Posterior cingulate gyrus (tissue), 11 donors: ENCODE data around the gene TKFC.

Source experiments
- DNase-seq, 10 donors: peaks; one replicate each; pipeline versions ENCODE4 v3.0.0 to v3.0.0-alpha.2; 2020 to 2021; ENCODE audit warnings: mixed read lengths in 3 of 10
- intact Hi-C: fragments of 100-400 bp; cut with DNase I; formaldehyde crosslinking; loops from one replicate; pipeline ENCODE4 v1.15.1; 2023

Gene TKFC

DNA sequence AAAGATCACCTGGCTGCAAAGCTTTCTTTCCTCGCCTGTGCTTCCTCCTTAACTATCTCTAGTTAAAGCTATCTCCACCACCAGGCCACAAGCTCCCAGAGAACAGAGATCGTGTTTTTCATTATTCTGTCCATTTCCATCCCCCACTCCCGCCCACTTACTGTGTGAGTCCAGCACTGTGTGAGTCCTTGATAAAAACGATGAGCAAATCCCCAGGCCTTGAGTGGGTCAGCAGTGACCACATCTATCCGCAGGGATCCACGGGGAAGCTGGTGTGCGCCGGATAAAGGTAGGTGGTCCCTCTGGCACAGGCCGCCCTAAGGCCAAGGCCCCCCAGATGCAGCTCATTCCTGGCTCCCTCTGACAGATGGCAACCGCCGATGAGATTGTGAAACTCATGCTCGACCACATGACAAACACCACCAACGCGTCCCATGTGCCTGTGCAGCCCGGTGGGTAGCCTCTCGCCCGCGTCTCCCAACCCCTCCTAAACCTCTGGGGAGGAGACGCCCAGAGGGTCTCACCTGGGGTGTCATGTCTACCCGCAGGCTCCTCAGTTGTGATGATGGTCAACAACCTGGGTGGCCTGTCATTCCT, 9.3 kb downstream of the TKFC start:
- no peak for DNase-seq
- intact Hi-C loops, result no loop called here

DNA sequence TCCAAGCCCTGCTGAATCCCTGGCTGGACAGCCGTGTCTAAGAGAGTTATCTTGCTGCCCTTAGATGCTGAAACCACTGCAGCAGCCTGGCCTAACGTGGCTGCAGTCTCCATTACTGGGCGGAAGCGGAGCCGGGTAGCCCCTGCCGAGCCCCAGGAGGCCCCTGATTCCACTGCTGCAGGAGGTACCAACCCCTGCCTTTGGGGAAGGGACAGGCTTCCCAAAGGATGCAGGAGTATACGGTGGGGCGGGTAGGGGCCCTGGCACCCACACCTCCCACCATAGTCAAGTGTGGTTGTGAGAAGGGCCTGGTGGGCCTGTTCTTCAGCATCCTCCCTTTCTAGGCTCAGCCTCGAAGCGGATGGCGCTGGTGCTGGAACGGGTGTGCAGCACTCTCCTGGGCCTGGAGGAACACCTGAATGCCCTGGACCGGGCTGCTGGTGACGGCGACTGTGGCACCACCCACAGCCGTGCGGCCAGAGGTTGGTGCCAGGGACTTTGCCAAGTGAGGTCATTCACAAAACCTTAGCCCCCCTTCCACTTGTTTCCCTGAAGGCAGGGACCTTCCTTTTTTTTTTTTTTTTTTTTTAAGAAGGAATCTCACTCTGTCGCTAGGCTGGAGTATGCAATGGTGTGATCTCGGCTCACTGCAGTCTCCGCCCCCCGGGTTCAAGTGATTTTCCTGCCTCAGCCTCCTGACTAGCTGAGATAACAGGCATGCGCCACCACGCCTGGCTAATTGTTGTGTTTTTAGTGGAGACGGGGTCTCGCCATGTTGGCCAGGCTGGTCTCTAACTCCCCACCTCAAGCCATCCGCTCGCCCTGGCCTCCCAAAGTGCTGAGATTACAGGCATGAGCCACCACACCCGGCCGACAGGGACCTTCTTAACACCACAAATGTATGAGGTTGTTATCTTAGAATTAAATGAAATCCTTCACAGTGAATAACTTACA, 11.0 kb downstream of the TKFC start:
- no peak for DNase-seq
- intact Hi-C loops, result no loop called here

DNA sequence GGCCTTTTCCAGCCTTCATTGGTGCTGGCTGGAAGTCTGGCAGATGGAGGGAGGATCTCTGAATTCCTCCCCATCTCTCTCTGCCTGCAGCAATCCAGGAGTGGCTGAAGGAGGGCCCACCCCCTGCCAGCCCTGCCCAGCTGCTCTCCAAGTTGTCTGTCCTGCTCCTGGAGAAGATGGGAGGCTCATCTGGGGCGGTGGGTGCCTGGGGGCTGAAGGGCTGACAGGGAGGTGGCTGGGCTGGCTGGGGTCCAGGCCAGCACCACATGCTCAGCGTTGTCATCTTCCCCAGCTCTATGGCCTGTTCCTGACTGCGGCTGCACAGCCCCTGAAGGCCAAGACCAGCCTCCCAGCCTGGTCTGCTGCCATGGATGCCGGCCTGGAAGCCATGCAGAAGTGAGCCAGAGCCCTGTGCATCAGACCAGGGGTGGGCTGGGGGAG, 12.2 kb downstream of the TKFC start:
- DNase-seq, result peak in 2 of 10 donors; percentile 11 to 90
- intact Hi-C loops, result no loop called here

DNA sequence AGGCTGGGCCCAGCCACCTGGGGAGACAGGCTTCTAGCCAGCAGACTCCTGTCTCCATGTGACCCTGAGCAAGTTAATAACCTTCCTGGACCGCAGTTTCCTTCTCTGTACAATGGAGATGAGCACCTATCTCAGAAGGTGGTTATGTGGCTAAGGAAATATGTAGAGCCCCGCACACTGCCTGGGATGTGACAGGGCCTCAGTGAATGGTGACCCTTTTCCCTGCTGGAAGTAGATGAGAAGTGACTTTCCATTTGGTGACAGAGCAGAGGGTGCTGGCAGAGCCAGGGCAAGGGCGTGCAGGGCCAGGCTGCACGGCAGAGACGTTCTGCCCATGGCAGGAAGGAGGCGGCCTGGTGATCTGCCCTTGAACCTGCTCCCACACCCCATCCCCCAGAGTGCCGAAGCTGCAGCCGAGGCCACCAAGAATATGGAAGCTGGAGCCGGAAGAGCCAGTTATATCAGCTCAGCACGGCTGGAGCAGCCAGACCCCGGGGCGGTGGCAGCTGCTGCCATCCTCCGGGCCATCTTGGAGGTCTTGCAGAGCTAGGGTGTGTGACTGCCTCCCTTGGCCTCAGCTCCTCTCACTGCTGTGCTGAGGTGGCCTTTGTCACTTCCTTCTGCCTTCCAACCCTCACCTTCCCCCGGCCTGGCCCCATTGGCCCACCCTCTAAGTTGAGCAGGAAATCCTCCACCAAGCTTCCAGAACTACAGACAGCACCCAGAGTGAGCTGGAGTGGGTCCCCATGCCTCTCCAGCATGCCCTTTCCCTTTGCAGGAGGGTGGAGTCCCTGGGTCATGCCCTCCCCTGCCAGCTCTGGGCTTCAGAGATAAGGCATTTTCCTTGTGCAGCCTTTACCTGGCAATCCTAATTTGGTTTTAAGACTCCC, 13.2 kb downstream of the TKFC start:
- intact Hi-C loops, result no loop called here
- DNase-seq, result no peak

DNA sequence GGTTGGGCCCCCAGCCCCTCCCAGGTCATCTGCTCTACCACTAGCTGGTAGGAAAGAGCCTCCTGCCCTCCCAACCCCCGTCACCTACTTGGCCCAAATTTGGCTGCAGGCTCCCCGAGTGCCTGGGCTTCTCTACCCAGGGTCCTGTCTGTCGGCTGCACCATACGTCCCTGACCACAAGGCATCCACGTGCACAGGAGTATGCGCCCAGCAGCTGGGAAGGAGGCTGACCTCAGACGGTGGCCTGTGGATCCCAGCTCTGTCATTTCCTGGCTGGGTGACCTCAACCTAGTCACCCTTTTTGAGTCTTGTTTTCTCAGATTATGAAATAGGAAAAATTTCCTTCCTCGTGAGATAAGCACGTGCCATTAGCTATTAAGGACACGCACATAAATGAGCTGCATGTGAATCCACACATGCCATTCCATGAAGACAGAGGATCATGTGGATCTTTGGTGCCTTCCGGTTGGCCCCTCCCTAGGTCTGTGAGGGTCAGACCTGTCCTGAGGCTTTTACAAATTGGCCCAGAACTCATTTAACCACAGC, 15.0 kb downstream of the TKFC start:
- intact Hi-C loops, result no loop called here
- peak in 1 of 10 donors; percentile 56 for DNase-seq

DNA sequence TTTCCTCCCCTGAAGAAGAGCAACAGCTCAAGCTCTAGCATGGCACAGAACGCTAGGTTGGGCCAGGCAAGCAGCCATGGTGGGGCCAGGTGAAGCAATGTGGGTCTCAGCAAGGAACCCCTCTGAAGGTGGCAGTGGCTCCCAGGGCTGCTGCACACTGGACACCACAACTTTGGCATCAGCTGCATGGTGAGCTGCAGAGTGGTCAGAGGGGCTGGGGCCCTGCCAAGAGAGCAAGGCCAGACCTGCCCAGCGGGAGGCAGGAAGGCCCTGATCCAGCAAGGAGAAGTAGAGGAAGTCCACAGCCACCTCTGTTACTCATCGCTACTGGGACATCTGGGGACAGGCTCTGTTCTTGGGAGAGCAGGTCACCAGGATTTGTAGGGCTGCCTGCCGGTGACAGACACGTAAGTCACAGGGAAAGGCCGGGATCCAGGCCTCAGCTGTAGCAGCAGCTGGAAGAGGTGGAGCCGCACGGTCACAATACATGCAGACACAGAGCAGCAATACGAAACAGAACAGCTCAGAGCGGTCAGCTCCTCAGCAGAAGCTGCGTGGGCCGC, 16.2 kb downstream of the TKFC start:
- intact Hi-C loops, result no loop called here
- peak in 1 of 10 donors; percentile 29 for DNase-seq

DNA sequence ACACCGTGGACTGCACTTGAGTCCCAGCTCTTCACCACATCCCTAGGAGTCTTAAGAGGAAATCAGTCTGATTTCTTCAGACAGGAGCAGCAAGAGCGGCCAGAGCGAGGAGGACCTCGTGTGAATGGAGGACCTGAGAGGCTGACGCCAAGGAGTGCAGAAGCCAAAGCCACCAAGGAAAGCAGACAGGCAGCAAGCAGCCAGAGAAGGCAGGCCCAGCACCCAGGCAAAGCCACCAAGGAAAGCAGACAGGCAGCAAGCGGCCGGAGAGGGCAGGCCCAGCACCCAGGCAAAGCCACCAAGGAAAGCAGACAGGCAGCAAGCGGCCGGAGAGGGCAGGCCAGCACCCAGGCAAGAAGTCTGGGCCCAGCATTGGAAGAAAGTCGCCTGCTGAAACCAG, 16.9 kb downstream of the TKFC start:
- intact Hi-C loops, result no loop called here

DNA sequence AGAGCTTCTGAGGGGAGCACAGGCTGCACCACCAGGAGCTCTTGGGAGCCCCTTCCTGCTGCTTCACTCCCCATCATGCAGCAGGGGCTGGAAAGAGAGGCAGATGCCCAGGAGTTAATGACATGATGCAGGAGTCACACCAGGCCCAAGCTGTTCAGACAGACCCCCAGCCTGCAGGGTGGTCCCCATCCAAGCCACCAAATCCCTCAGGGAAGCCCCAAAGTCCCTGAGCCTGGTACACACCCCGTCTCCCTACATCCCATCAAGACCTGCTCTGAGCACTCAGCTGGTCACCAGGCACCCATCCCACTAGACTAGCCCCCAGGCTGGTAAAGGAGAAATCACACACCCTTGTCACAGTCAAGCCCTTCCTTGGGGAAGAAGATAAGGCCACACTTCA, 17.3 kb downstream of the TKFC start:
- intact Hi-C loops, result no loop called here
- DNase-seq, result peak in 1 of 10 donors; percentile 52

More for the DNA sequence above, 16.9 kb downstream of the TKFC start:
- DNase-seq, result no peak

DNA sequence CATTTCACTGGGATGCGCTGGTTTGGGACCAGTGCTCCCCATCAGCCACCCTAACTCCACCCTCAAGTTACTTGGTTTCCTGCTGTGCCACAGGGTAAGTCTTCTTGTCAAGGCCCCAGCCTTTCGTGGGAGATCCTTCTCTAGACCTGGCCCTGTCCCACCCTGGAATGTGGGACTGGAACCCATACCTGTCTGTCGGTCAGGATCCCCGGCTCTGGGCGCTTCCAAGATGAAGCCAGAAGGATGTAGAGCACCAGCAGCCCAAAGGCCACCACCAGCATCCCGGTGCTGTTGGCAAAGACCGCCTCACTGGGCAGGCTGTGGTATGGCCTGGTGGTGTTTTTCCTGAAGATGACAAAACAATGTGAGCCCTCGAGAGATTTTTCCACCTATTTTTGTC, 17.8 kb downstream of the TKFC start:
- intact Hi-C loops, result no loop called here

DNA sequence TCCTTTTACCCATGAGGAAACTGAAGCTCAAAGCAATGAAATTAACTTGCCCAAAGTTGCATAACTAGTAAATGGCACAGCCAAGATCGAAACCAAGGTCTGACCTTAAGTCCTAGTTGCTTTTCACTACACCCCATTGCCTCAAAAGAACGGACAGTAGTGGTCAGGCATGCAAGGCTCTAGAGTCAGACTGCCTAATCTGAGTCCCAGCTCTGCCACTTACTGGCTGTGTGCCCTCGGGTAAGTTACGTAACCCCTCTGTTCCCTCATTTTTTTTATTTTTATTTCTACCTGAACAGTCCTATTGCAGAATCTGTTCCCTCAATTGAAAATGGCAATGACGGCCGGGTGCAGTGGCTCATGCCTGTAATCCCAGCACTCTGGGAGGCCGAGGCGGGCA, 19.0 kb downstream of the TKFC start:
- intact Hi-C loops, result no loop called here
- no peak for DNase-seq

More for the DNA sequence above, 17.8 kb downstream of the TKFC start:
- DNase-seq, result peak in 1 of 10 donors; percentile 26

DNA sequence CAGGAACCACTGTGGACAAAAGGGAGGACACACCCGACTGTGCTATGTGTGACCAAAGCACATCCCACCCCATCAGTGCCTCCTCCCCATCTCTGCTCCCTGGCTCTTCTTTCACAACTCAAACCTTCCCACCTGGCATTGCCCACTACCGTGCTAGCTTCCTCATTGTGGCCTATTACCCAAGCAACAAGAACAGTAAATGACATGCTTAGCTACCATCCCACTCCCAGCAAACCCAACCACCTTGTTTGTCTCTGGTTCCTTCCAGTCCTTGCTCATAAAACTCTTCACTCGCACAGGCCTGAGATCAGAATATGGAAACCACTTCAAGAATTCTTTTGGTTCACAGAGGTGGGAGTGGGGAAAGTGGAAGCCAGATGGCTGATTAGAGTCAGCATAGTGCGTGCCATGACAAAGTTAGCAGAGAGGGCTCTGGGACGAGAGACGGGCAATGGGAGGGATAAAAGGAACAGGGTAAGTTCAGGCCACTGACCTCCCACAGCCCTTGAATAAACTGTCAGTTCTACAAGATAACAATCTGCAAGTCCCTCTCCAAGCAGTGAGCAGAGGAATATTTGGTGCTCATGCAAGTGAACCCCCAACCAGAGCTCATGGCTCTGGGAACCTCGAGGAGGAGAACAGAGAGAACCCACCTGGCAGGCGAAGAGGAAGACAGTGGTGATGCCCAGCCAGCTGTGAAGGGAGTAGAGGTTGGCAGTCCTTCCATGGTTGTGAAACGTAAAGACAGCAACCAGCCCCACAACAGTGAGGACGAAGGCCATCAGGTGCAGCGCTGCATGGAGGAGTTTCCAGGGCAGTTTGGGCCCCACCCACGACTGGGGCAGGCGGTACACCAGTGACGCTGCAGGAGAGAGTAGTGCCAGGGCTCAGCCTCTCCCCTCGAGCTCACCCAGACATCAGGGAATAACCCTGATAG, 20.4 kb downstream of the TKFC start:
- peak in 1 of 10 donors; percentile 38 for DNase-seq
- intact Hi-C loops, result no loop called here

DNA sequence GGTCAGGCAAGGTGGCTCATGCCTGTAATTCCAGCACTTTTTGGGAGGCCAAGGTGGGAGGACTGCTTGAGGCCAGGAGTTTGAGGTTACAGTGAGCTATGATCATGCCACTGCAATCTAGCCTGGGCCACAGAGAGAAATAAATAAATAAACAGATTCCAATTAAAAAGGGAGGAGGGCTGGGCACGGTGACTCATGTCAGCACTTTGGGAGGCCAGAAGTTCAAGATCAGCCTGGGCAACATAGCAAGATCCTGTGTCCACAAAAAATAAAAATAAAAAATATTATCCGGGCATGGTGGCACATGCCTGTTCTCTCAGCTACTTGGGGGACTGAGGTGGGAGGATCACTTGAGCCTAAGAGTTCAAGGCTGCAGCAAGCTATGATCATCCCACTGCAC, 21.2 kb downstream of the TKFC start:
- peak in 1 of 10 donors; percentile 3 for DNase-seq
- intact Hi-C loops, result no loop called here

DNA sequence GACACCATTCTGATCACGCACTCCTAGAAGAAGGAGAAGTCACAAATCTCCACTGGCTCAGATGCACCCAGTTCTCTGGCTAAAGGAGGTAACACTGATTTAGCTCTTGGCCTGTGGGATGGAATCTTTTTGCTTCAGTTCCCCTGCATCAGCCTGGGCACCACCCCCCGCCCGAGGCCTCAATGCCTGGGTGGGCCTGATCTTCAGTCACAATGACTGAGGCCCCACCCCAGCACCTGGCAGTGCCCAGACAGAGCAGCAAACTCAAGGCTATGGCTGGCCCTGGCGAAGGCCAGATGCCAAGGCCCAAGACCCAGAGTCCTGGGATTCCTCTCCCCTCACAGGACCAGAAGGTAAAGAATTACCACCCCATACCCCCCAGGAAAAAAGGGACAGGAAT, 23.7 kb downstream of the TKFC start:
- intact Hi-C loops, result no loop called here
- peak in 2 of 10 donors; percentile 18 to 67 for DNase-seq

DNA sequence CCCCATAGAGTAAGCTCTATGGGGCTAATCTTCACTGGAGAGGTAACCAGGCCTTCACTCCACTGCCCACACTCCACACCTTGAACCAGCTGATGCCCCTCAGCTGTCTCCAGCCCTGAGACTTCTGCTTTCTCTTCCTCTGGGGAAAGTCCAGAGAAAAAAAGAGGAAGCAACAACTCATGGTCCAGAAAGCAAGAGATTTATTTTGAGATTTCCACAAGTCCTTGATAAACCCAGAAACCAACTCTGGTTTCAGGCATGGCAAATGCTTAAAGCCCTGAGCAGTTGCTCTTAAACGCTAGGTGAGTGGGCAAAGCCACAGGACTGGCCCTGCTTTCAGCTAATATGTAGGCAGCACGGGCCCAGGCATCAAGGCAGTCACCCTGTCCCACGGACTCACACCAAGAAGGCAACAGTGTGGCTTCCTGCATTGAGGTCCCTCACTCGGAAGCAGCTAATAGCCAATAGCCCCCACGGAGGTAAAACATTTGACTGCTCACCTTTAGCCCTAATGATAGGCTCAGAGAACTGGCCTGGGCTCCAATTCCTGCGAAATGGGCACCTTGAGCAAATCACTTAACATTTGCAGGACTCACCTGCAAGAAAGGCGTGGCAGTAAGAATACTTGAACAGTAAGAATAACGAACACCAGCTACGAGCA, 24.3 kb downstream of the TKFC start:
- intact Hi-C loops, result no loop called here
- DNase-seq, result peak in 2 of 10 donors; percentile 32 to 84

DNA sequence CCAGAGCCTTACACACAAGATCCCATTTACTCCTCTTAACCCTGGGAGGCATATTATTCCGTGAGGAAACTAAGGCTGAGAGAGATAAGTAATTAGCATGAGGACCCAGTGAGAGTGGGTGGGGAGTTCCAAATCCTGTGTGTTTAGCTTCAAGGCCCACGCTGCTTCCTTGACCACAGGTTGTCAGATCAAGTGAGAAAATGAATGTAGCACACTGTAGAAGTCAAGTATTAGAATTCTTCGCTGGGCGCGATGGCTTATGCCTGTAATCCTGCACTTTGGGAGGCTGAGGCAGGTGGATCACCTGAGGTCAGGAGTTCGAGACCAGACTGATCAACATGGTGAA, 24.8 kb downstream of the TKFC start:
- intact Hi-C loops, result no loop called here
- peak in 2 of 10 donors; percentile 37 to 39 for DNase-seq

DNA sequence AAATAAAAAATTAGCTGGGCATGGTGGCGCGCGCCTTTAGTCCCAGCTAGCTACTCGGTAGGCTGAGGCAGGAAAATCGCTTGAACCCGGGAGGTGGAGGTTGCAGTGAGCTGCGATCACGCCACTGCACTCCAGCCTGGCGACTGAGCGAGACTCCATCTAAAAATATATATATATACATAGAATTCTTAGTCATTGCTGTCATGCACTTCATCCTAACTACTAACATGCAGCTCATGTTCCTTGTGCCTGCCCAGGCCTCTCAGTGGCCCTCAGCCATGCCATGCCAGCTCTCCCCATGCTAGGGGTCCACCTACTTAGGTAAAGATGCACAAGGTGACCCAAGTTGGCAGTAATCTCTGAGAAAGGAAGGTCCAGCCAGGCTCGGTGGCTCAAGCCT, 25.5 kb downstream of the TKFC start:
- DNase-seq, result peak in 2 of 10 donors; percentile 59 to 67
- intact Hi-C loops, result no loop called here

DNA sequence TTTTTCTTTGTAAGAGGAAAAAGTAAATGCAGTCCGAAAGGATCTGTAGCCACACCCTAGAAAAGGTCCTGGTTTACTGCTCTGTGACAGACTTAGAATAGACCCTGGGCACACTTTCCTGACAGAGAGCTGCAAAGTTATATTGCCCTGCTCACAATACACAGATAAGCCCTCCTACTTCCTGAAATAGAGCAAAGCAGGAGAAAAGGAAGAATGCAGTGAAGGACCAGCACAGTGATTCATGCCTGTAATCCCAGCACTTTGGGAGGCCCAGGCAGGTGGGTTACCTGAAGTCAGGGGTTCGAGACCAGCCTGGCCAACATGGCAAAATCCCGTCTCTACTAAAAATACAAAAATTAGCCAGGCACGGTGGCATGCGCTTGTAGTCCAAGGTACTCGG, 26.5 kb downstream of the TKFC start:
- peak in 1 of 10 donors; percentile 37 for DNase-seq
- intact Hi-C loops, result no loop called here

DNA sequence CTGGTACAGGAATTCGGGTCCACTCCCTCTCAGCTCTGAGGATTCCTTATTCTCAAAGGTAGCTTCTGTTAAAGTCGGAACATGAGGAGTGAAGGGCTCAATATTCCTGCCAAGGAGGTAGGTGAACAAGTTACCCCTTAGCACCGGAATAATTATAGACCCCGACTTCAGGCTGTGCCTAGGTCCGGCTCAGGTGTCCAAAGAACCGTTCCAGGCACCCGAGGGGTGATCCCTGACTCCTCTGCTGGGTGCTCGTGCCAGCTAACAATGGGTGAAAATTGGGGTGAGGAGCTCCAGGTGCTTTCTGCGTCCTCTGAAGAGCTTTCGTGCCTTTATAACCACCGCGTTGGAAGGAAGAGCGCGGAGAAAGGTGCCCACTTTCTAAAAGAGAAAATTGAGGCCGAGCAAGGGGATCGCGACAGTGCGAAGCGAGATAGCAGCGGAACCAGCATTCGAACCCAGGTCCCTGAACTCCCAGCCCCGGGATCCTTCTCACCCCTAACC, 28.3 kb downstream of the TKFC start:
- peak in 1 of 10 donors; percentile 56 for DNase-seq
- intact Hi-C loops, result loop anchor here (1.0 kb wide), 1 partner anchor 28 kb away; the partner anchor contains the start of genes DDB1 and TKFC
